RWPE1 (cell line): ENCODE measurements around the gene NPC1.

ENCODE experiments used
- CTCF ChIA-PET: fragments of 350-600 bp; sonication (Branson Sonifier 250); formaldehyde crosslinking; extraction: SDS; loops from one replicate; lab custom pipeline; 2021; lab: Yijun Ruan, JAX
- POLR2A ChIA-PET: fragments of 400-600 bp; formaldehyde crosslinking; extraction: SDS; loops from one replicate; lab custom pipeline; 2020; ENCODE audit warnings: antibody characterized with exemption; ENCODE audit not compliant: low non-redundant PET; lab: Yijun Ruan, JAX
- DNase-seq: peaks from one replicate; pipeline ENCODE4 v3.0.0; 2012; ENCODE audit warnings: low spot score
- H3K27ac ChIP-seq: fragments of 450-650 bp; 2 replicates; pipeline ENCODE4 v1.5.1; 2017
- TF ChIP-seq, protein P1 (sequence below): fragments of 450-650 bp; conservative IDR thresholded peaks from 2 replicates; pipeline ENCODE4 v1.5.1; 2017; ENCODE audit warnings: low read depth, mild to moderate bottlenecking

Gene NPC1

DNA sequence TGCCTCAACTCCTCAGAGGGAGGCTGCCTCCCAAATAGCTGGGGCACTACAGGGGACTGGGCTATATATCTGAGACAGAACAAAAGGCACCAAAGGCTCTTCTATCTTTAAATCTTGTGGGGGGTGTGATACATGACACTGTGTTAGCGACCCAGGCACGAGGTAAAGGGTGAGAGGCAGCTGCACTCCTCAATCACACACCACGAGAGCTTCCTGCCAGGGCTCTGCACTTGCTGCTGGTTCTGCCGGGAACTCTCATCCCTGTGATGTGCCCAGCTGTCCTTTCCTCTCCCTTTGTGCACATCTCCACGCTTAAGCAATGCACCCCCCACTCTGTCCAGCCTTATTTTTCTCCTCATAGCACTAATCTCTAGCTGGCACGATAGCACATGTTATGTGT is 32.4 kb downstream of the NPC1 start:
- ChIA-PET CTCF (no interaction called here), POLR2A (no interaction called here)
- no peak for DNase-seq

DNA sequence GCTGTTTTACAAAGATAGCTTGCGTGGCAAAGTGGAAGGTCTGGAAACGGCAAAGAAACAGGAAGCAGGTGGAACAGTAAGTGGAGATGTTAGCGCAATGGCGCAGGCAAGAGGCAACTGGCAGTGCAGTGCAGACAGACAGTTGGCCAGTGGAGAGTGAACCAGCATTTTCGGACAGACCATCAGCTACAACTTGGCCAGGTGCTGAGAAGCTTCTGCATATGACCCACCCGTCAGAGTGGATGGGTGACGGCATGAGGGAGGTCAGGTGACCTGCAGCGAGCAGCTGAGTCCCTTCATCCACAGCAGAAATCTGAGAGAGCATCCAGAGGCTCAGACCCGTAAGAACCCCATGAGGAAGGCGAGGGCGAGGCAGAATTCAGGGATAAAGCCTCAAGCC is 33.8 kb downstream of the NPC1 start:
- DNase-seq, result no peak
- ChIA-PET CTCF (no interaction called here), POLR2A (no interaction called here)
- no peak overlapping the region for H3K27ac ChIP-seq
- TF ChIP-seq, protein P1, sequence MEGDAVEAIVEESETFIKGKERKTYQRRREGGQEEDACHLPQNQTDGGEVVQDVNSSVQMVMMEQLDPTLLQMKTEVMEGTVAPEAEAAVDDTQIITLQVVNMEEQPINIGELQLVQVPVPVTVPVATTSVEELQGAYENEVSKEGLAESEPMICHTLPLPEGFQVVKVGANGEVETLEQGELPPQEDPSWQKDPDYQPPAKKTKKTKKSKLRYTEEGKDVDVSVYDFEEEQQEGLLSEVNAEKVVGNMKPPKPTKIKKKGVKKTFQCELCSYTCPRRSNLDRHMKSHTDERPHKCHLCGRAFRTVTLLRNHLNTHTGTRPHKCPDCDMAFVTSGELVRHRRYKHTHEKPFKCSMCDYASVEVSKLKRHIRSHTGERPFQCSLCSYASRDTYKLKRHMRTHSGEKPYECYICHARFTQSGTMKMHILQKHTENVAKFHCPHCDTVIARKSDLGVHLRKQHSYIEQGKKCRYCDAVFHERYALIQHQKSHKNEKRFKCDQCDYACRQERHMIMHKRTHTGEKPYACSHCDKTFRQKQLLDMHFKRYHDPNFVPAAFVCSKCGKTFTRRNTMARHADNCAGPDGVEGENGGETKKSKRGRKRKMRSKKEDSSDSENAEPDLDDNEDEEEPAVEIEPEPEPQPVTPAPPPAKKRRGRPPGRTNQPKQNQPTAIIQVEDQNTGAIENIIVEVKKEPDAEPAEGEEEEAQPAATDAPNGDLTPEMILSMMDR, result no peak

More for the DNA sequence above, 32.4 kb downstream of the NPC1 start:
- no peak overlapping the region for H3K27ac ChIP-seq
- TF ChIP-seq, protein P1, result no peak

DNA sequence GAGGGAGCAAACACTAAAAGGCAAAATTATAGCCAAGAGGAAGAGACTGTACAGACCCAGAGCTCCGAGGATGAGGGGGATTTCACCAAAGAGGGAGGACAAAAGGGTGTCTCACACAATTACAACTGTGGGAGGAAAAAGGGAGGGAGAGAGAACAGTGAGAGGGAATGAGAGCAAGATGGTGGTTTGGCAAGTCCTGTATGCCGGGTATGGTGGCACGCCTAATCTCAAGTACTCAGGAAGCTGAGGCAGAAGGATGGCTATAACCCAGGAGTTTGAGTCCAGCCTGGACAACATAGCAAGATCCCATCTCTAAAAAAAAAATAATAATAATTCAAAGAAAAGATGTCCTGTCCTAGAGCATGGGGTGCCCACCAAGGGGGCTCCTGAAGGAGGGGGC is 34.3 kb downstream of the NPC1 start:
- TF ChIP-seq, protein P1, result no peak
- no peak for DNase-seq
- ChIA-PET POLR2A (no interaction called here), CTCF (no interaction called here)
- no peak overlapping the region for H3K27ac ChIP-seq

DNA sequence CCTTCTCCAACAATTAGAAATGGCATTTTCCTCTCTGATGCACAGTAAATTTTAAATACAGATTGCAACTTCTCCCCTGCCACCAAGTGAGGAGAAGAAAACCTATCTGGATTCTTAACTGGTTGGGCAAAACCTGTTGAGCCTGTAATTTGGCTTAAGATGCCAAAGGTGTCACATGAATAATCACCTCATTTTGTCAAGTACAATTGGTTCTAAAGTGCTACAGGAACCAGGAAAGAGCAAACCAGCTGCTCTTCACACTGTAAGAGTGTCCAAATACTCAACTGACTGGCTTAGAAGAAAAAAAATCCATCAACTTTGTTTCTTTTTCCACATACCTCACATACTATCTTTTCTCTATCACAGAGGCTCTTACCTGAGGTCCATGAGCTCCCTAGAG is 35.4 kb downstream of the NPC1 start:
- CTCF ChIA-PET, result no interaction called here
- POLR2A ChIA-PET, result no interaction called here
- H3K27ac ChIP-seq, result no peak overlapping the region
- TF ChIP-seq, protein P1, result no peak
- DNase-seq, result no peak

DNA sequence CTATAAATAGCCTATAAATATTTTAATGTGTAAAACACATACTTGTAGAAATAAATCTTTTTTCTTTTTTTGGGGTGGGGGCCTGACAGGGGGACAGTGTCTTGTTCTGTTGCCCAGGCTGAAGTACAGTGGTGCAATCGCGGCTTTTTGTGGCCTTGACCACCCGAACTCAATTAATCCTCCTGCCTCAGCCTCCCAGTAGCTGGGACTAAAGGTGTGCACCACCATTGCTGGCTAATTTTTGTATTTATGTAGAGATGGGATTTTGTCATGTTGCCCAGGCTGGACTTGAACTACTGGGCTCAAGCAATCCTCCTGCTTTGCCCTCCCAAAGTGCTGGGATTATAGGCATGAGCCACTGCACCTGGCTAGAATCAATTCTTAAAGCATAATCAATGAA is 37.6 kb downstream of the NPC1 start:
- CTCF ChIA-PET, result no interaction called here
- POLR2A ChIA-PET, result no interaction called here
- DNase-seq, result no peak
- TF ChIP-seq, protein P1, result no peak
- peak overlapping the region; percentile 33; the same call in 1 of the 2 replicates for H3K27ac ChIP-seq

DNA sequence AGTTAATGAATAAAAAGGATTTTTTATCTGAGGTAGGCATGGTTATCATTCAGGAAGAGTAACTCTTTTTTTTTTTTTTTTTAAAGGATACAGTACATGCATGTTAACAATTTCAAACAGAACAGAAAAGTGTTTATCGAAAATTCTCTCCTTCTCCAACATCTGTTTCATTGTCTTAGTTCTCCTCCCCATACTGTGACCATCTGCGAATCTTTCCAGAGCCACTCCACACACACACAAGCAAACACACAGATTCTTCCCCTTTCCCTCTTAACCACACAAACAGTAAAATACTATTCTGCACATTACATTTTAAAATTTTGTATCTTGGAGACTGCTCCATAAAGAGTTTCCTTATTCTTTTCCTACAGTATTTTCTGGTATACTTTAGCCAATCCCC is 38.0 kb downstream of the NPC1 start:
- no peak overlapping the region for H3K27ac ChIP-seq
- no peak for DNase-seq
- TF ChIP-seq, protein P1, result no peak
- POLR2A ChIA-PET, result no interaction called here
- CTCF ChIA-PET, result no interaction called here

DNA sequence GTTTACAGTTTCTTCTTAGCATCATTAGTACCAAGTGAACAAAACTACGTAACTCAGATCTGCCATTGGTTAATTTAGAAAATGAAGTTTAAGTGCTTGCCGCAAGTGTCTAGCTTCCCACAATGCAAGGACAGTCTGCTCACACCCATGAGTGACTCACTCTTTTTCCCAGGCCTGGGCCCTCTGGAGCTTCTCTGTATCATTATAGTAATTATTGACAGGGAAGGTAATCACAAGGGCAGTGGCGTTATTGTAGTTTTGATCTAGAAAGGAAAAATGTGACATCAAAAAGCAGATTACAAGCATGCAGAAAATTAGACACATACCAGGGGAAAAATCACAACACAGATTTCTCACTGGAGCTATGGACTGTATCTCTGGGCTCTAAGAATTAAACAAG is 38.5 kb downstream of the NPC1 start:
- DNase-seq, result peak; percentile 36
- CTCF ChIA-PET, result no interaction called here
- POLR2A ChIA-PET, result no interaction called here

More for the DNA sequence above, 38.5 kb downstream of the NPC1 start:
- H3K27ac ChIP-seq, result no peak overlapping the region
- TF ChIP-seq, protein P1, result no peak
